Esophagus muscularis mucosa (tissue), 3 donors: ENCODE measurements around the gene DNAH12.
"Not testable (repeated sequence)": the region's sequence is repeated elsewhere in the genome, so short reads cannot be mapped to it uniquely, and the experiment has no call there.

Source experiments
- POLR2A ChIP-seq: fragments of 450-650 bp; IDR thresholded peaks from one replicate; pipeline ENCODE4 v1.6.1; 2017; ENCODE audit warnings: antibody characterized with exemption, moderate library complexity, mild to moderate bottlenecking, low read depth
- TF ChIP-seq, protein P1 (sequence below), 3 experiments: fragments of 200-600 bp in 2 of 3; fragments of 450-650 bp in 1 of 3; sonication (generic) in 2 of 3; IDR thresholded peaks; one replicate each; pipeline ENCODE4 v1.5.1; 2017 to 2019; ENCODE audit warnings: antibody characterized with exemption in 3 of 3, mild to moderate bottlenecking in 2 of 3, moderate library complexity in 1 of 3

DNA sequence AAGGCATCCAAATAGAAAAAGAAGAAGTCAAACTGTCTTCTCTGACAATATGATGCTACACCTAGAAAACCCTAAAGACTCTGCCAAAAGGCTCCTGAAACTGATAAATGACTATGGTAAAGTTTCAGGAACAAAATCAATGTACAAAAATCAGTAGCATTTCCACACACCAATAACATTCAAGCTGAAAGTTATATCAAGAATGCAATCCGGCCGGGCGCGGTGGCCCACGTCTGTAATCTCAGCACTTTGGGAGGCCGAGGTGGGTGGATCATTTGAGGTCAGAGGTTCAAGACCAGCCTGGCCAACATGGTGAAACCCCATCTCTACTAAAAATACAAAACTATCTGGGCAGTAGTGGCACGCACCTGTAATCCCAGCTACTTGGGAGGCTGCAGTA lies 105.7 kb downstream of the DNAH12 start:
- TF ChIP-seq, protein P1, sequence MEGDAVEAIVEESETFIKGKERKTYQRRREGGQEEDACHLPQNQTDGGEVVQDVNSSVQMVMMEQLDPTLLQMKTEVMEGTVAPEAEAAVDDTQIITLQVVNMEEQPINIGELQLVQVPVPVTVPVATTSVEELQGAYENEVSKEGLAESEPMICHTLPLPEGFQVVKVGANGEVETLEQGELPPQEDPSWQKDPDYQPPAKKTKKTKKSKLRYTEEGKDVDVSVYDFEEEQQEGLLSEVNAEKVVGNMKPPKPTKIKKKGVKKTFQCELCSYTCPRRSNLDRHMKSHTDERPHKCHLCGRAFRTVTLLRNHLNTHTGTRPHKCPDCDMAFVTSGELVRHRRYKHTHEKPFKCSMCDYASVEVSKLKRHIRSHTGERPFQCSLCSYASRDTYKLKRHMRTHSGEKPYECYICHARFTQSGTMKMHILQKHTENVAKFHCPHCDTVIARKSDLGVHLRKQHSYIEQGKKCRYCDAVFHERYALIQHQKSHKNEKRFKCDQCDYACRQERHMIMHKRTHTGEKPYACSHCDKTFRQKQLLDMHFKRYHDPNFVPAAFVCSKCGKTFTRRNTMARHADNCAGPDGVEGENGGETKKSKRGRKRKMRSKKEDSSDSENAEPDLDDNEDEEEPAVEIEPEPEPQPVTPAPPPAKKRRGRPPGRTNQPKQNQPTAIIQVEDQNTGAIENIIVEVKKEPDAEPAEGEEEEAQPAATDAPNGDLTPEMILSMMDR (IDR thresholded peaks at IDR 0.05), result not testable (repeated sequence)
- not testable (repeated sequence) for TF ChIP-seq POLR2A
